Measurements from ENCODE around the gene C6orf58.

GRCh38 chr6:127582777-127583462 lies 5.9 kb downstream of the C6orf58 start:
- TF ChIP-seq CTCF (conservative IDR thresholded peaks at IDR 0.05; ENCODE audit: low read depth in 2 of 2) (no peak), CREB1 (CRISPR knock-in tag; IDR thresholded peaks at IDR 0.05; ENCODE audit: low read depth) (no peak), EZH2 (IDR thresholded peaks at IDR 0.05; ENCODE audit: low read depth, unreplicated experiment) (no peak)
